Activated naive CD4-positive, alpha-beta T cell treated with anti-CD3 and anti-CD28 coated beads, Interleukin-2, amount 50 U/mL, for 72 hours (primary cell): ENCODE results near the gene CAPG. TPM values are rescaled to one million over a fixed set of nuclear protein-coding genes. Genes with fewer than 3 reads are reported as not detected.
A peak's percentile ranks its signal among the peaks of the same experiment; 100 is the strongest.
"Not testable (repeated sequence)": the region's sequence is repeated elsewhere in the genome, so short reads cannot be mapped to it uniquely, and the experiment has no call there.

ENCODE experiments used
- ATAC-seq, 2 donors: fragments of 150-1000 bp; cut with Tn5 transposase; 2 replicates each; pipeline ENCODE4 v1.10.0; 2021; ENCODE audit warnings: mild to moderate bottlenecking in 2 of 2, moderate library complexity in 2 of 2
- DNase-seq, 2 donors: peaks; one replicate each; pipeline ENCODE4 v3.0.0; 2021 to 2022; ENCODE audit warnings: low spot score in 2 of 2
- H3K27ac Mint-ChIP-seq, 2 donors: one replicate each; pipeline ENCODE4 v1.8.0; 2022; ENCODE audit warnings: mild to moderate bottlenecking in 2 of 2, mixed read lengths in 2 of 2
- H3K36me3 Mint-ChIP-seq, 2 donors: one replicate each; pipeline ENCODE4 v1.8.0; 2022; ENCODE audit warnings: mixed read lengths in 2 of 2
- H3K9me3 Mint-ChIP-seq, 2 donors: one replicate each; pipeline ENCODE4 v1.8.0; 2022; ENCODE audit warnings: mixed read lengths in 2 of 2
- total RNA-seq, 2 donors: library from RNA; stranded (reverse); gene quantifications; one replicate each; pipeline ENCODE4 v1.2.3, GENCODE V29; 2022

CAPG gene
- total RNA-seq, 2 donors from 2014 or later: 38.0 to 39.8 TPM

- Mint-ChIP-seq H3K36me3 (no peaks in the 10 kb centered on the region), H3K9me3 (no peaks in the 10 kb centered on the region), H3K27ac (peak overlapping the region in 1 of 2 donors; percentile 35)
- no peak for ATAC-seq
- DNase-seq: no peak
Observed at GRCh38 chr2:85441864-85442263, 31.7 kb upstream of the CAPG start.

DNA sequence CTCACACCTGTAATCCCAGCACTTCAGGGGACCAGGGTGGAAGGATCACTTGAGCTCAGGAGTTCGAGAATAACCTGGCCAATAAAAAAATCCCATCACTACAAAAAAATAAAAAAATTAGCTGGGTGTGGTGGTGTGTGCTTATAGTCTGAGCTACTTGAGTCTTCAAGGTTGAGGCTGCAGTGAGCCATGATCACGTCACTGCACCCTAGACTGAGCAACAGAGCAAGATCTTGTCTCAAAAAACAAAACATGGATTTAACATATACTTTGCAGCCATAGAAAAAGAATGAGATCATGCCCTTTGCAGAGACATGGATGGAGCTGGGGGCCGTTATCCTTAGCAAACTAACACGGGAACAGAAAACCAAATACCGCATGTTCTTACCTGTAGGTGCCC lies 30.6 kb upstream of the CAPG start:
- ATAC-seq (no peak), DNase-seq (no peak)
- Mint-ChIP-seq H3K36me3 (no peaks in the 10 kb centered on the region), H3K27ac (peak overlapping the region in 1 of 2 donors; percentile 93), H3K9me3 (no peaks in the 10 kb centered on the region)

DNA sequence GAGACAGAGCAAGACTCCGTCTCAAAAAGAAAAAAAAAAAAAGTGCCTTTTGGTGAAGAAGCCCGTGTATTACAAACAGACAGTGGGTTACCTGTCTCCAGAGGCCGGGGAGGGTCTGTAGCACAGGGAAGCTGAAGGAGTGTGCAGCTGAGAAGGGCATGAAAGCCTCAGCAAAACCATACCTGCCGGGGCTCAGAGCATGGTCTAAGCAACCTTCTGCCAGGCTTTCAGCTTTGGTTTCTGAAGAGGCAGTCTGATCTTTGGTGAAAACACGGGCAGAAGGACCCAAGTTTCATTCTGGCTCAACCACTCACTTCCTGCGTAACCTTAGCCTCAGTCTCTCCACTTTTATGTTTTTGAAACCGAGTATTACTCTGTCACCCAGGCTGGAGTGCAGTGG lies 29.8 kb upstream of the CAPG start:
- peak in 1 of 2 donors; percentile 41 for DNase-seq
- peak overlapping the region; percentile 93 to 96 for H3K27ac Mint-ChIP-seq
- peak; percentile 35 to 53 for ATAC-seq
- no peaks in the 10 kb centered on the region for H3K36me3 Mint-ChIP-seq
- H3K9me3 Mint-ChIP-seq: no peaks in the 10 kb centered on the region

- DNase-seq, H3K9me3 Mint-ChIP-seq, ATAC-seq, H3K36me3 Mint-ChIP-seq: not testable (repeated sequence)
- H3K27ac Mint-ChIP-seq: peak overlapping the region; percentile 93 to 96
Observed at GRCh38 chr2:85439569-85439968, 29.4 kb upstream of the CAPG start.

DNA sequence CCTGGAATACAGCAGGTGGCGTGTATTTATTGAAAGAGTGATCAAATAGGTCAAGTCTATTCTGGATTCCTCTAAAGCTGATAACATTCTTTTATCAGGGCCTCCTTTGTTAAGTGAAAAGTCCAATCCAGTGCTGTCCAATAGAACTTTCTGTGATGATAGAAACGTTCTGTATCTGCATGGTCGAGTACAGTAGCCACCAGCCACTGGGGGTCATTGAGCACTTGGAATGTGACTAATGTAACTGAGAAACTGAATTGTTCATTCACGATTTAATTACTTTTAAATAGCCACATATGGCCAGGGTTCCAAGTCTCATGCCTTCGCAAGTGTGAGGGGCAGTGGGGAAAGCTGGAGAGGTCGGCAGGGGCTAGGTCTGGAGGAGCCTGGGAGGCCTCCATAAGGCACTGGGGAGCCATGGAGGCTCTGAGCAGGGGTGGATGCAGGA lies 28.9 kb upstream of the CAPG start:
- DNase-seq (no peak), ATAC-seq (no peak)
- Mint-ChIP-seq H3K9me3 (no peaks in the 10 kb centered on the region), H3K27ac (peak overlapping the region; percentile 14 to 93), H3K36me3 (no peaks in the 10 kb centered on the region)

DNA sequence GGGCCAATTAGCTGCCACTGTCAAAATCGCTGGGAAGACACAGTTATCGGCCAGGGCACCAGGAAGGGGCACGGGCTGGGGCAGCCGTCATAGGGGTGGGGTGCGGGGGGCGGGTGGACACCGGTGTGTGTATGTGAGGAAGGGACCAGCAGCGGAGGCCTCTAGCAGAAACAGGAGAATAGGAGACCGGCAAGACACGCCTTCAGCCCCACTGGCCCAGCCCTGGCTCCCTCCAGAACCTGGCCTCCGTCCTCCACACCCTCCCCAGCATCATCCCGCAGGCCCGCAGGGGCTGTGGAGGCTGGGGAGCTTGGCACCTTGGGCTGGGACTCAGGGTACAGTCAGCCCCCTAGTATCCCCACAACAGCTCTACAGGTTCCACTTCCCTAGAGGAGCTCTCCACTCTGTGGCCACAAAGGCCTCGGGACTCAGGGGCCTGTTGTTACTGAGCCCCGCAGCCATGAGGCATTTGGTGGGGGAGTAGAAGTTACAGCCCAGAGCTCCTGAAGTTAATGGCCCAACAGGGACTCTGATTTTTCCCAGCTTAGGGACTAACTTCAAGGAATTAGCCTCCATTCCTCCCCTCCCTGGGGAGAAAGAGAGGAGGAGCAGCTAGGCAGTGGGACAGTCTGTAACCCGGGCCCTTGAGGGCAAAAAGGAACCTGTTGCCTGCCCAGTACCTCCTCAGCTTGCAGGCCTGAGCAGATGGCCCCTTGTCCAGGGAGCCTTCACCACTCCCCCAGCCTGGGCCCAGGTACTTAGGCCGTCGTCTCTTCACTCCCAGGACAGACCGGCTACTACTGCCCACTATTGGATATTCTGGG lies 28.2 kb upstream of the CAPG start:
- ATAC-seq: peak in 1 of 2 donors; percentile 6
- DNase-seq: peak in 1 of 2 donors; percentile 15
- Mint-ChIP-seq H3K9me3 (no peaks in the 10 kb centered on the region), H3K27ac (peak overlapping the region; percentile 93 to 96), H3K36me3 (no peaks in the 10 kb centered on the region)

DNA sequence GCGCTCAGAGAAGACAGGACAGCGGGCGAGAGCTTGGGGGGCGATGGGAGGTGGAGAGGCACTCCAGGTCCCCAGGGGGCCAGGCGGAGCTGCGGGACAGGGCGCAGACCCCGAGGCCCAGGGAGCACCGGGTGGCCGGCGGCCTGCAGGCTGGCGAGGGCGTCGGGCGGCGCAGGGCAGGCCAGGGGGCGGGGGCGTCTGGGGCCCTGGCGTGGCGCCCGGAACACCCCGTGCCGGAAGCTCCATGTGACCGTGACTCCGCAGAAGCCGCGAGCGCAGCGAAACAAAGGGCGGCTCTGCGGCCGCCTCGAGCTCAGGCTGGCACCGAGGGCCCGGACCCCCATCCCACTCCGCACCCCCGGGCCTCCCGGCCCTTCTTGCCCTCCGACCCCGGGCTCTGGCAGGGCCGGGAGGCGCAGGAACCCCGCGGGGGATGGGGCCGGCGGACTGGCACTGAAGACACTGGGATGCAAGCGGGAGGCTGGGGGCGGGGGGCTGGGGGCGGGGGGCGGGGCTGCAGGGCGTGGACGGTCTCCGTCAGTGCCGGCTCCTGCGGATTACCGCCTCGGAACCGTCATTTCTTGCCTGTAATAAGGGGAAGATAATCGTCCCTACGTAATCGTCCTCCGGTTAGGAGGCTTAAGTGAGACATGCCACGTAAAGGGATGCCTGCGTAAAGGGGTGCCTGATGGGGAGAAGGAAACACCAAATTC lies 27.5 kb upstream of the CAPG start:
- peak; percentile 73 to 88 for DNase-seq
- H3K9me3 Mint-ChIP-seq: no peaks in the 10 kb centered on the region
- peak; percentile 82 to 89 for ATAC-seq
- peak overlapping the region; percentile 93 to 98 for H3K27ac Mint-ChIP-seq
- H3K36me3 Mint-ChIP-seq: no peaks in the 10 kb centered on the region

- H3K36me3 Mint-ChIP-seq: no peaks in the 10 kb centered on the region
- ATAC-seq (no peak), DNase-seq (no peak)
- no peaks in the 10 kb centered on the region for H3K9me3 Mint-ChIP-seq
- H3K27ac Mint-ChIP-seq: peak overlapping the region; percentile 93 to 98
Observed at GRCh38 chr2:85436836-85437487, 26.8 kb upstream of the CAPG start.

DNA sequence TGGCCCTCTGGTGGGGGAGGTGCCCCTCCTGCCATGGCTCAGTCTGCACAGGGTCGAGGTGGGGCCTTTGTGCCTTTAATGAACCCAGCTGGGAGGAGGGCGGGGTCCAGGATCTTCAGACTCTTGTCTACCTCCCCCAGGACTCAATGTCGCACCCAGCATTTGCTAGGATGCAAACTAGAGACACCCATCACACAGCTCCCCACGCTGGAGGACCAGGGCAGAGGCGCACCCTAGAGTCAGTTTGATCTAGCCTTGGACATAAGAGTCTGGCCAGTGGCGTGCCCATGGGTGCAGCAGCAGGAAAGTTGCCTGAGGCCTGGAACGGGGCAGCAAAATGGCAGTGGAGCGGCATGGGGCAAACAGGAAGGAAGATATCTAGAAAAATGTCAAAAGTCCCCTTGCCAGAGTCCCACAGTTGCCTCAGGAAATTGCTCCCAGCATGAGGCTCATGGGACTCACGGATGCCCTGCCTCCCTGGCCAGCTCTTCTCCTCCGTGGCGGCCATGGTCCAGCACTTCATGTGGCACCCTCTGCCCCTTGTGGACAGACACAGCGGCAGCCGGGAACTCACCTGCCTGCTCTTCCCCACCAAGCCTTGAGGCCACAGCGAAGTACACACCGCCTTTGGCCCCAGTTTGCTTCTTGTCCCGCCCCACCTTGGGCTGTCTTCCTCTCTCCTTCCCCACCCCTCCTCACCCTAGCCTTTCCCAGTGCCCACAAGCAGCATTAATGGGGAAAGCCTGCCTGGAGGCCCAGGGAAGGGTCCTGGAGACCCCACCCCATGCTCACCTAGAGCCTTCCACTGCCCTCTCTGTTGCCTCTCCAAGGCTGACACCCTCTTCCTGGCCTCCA lies 26.0 kb upstream of the CAPG start:
- no peak for ATAC-seq
- DNase-seq: no peak
- H3K27ac Mint-ChIP-seq: peak overlapping the region in 1 of 2 donors; percentile 93
- no peaks in the 10 kb centered on the region for H3K9me3 Mint-ChIP-seq
- no peaks in the 10 kb centered on the region for H3K36me3 Mint-ChIP-seq

DNA sequence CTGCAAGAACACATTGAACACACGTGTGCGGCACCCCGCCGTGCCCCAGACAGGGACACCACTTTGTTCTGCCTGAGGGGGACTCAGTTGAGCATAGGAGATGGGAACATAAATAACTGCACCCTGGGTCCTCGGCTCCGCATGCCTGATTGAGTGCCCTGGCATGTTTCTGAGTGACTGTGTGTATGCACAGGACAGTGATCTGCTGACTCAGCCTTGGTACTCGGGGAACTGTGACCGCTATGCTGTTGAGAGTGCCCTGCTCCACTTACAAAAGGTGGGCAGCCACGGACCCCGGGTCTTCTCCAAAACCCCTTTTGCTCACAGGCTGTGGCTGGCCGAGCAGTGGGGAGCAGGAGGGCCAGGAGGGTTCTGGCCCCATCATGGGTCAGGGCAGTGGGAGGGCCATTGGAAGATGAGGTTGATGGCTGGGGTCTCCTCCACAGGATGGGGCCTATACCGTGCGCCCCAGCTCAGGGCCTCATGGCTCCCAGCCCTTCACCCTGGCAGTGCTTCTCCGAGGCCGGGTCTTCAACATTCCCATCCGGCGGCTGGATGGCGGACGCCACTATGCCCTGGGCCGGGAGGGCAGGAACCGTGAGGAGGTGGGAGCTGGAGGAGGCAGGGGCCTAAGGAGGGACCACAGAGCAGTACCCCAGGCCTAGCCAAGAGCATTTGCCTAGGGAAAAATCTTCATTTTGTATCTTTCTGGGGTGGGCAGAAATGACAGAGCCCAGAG lies 25.2 kb upstream of the CAPG start:
- Mint-ChIP-seq H3K27ac (peak overlapping the region in 1 of 2 donors; percentile 53), H3K36me3 (no peaks in the 10 kb centered on the region), H3K9me3 (no peaks in the 10 kb centered on the region)
- ATAC-seq (no peak), DNase-seq (no peak)

DNA sequence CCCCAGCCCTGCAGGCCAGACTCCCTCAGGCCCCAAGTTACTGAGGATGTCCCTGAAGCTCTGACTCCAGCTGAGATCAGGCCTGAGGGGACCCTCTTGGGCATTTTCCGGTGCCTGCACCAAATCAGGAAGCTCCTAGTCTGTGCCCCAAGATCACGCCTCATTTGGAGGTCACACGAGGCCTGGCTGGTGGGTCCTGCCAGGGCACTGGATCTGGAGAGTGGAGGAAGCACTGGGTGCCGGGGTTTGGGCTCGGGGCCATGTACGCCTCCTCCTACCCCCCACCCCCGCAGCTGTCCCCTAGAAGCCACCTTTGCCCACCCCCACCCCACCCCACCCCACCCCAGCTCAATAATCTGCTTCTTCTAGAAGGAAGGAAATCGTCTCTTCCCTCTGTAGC lies 24.5 kb upstream of the CAPG start:
- ATAC-seq: no peak
- Mint-ChIP-seq H3K36me3 (no peaks in the 10 kb centered on the region), H3K9me3 (no peaks in the 10 kb centered on the region), H3K27ac (no peak overlapping the region)
- no peak for DNase-seq

GRCh38 chr2:85433511-85434089 lies 23.4 kb upstream of the CAPG start:
- Mint-ChIP-seq H3K27ac (peak overlapping the region; percentile 44 to 65), H3K36me3 (no peaks in the 10 kb centered on the region), H3K9me3 (no peaks in the 10 kb centered on the region)
- DNase-seq (no peak), ATAC-seq (no peak)

GRCh38 chr2:85431570-85432205 lies 21.5 kb upstream of the CAPG start:
- ATAC-seq (no peak), DNase-seq (no peak)
- Mint-ChIP-seq H3K27ac (peak overlapping the region; percentile 30 to 44), H3K36me3 (no peaks in the 10 kb centered on the region), H3K9me3 (no peaks in the 10 kb centered on the region)

DNA sequence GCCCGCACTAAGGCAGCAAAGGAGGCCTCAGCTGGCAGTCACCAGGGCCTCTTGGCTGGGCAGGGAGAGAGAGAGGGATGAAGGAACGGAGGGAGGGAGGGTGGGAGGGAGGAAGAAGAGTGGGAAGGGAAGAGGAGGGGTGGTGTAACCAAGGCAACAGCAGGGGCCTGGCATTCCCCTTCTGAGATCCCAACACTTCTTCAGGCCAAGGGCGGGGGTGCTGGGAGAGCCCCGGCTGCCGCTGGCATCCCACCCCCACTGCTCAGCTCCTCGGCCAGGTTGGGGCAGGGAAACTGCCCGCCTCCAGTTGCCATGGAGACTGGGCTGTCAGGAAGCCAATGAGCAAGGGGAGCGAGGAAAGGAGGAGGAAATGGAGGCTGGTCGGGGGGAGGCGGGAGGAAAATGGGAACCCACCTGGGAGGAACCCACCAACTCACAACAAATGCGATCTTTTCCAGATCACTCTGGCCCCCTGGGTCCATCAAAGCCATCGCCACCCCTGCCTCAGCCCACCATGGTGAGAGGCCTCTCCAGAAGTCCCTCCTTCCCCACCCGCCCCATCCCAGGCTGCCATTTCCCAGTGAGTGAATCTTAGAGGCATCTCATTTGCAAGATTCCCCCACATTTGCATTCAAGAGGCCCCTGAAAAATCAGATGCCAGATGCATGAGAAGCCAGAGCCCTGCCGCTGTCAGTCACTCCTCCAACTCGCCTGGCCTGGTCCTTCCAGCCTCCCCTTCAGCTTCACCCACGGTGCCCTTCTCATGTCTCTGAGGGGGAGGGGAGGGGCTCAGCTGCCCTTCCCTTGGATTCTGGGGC lies 20.8 kb upstream of the CAPG start:
- ATAC-seq (no peak), DNase-seq (no peak)
- no peaks in the 10 kb centered on the region for H3K9me3 Mint-ChIP-seq
- H3K27ac Mint-ChIP-seq: peak overlapping the region; percentile 30 to 44
- H3K36me3 Mint-ChIP-seq: no peaks in the 10 kb centered on the region
